Activated CD4-positive, alpha-beta T cell treated with anti-CD3 and anti-CD28 coated beads for 24 hours (primary cell): Measurements from ENCODE around the gene SBNO2.

Source experiments
- DNase-seq, 2 donors: peaks; one replicate each; pipeline ENCODE4 v3.0.0-alpha.2; 2020; ENCODE audit warnings: low read depth in 2 of 2

The SBNO2 gene

DNA sequence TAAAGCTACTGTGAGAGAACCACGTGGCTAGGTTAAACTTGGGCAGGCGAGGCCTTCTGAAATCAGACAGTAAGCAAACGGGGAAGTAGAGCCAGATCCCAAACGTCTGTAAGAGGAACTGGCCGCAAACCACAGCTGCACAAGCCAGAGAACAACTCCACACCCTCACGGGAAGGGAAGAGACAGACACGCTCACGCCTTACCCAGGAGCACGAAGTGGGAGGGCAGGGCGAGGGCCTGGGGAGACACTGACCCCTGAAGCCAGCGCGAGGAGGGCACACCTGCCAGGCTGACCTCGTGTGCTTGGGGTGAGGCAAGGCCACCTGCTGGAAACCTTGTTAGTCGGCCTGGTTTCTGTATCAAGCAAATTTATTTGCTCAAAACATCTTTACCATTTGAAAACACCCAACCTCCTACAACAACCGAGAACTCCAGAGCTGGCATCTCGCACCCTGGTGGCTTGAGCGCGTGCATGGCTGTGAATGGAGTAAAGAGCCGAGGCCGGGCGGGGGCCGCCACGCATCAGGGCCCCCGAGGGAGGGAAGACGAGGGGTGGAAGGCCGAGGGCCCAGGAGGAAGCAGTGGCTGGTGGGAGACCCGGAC, 86.2 kb downstream of the SBNO2 start:
- no peak for DNase-seq

DNA sequence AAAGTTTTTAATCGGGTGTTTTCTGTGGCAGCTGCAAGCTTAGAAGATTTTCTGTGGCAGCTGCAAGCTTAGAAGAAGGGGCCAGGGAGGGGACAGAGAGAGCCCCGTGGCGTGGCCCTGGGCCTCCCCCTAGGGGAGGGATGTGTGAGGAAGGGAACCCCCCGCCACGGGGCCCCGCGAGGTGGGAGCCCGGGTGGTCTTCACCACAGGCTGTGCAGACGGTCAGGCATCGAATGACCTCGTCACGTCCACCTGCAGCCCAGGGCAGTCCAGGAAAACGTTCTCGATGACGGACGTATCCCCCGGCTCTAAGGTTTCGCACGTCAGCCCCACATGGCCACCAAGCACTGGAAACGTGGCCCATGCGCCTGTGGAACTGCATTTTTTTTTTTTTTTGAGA, 87.5 kb downstream of the SBNO2 start:
- no peak for DNase-seq

DNA sequence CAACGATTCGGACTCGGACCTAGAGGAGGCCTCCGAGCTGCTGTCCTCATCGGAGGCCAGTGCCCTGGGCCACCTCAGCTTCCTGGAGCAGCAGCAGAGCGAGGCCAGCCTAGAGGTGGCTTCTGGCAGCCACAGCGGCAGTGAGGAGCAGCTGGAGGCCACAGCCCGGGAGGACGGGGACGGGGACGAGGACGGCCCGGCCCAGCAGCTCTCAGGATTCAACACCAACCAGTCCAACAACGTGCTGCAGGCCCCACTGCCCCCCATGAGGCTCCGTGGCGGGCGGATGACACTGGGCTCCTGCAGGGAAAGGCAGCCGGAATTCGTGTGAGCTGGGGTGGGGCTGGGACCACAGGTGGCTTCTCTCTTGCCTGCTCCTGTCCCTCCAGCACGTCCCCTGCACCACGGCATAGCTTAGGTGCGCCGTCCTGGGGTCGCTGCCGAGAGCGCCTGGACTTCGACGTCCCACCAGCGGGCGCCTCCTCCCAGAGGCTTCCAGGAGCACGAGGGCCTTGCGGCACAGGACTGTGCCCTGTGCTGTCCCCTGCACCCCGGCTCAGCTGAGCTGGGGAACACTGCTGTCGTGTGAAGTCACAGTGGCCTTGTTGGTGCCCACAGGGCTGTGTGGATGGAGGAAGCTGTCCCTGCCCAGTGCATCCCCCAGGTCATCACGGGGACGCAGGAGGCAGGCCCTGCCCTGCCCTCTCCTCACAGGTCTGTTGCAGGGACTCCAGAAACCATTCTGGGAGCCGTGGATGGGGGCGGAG, 88.2 kb downstream of the SBNO2 start:
- no peak for DNase-seq

DNA sequence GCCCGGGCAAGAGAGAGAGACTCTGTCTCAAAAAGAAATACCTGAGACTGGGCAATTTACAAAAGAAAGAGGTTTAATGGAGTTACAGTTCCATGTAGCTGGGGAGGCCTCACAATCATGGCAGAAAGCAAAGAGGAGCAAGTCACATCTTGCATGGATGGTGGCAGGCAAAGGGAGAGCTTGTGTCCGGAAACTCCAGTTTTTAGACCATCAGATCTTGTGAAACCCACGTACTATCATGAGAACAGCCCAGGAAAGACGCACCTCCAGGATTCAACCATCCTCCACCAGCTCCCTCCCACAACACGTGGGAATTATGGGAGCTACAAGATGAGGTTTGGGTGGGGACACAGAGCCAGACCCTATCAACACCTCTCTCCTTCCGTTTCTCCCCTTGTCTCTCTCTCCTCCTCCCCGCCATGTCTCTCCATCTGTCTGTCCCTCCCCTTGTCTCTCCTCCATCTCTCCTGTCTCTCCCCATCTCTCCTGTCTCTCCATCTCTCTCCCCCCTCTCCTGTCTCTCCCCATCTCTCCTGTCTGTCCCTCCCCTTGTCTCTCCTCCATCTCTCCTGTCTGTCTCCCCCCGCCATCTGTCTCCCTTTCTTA, 88.9 kb downstream of the SBNO2 start:
- DNase-seq, result no peak

DNA sequence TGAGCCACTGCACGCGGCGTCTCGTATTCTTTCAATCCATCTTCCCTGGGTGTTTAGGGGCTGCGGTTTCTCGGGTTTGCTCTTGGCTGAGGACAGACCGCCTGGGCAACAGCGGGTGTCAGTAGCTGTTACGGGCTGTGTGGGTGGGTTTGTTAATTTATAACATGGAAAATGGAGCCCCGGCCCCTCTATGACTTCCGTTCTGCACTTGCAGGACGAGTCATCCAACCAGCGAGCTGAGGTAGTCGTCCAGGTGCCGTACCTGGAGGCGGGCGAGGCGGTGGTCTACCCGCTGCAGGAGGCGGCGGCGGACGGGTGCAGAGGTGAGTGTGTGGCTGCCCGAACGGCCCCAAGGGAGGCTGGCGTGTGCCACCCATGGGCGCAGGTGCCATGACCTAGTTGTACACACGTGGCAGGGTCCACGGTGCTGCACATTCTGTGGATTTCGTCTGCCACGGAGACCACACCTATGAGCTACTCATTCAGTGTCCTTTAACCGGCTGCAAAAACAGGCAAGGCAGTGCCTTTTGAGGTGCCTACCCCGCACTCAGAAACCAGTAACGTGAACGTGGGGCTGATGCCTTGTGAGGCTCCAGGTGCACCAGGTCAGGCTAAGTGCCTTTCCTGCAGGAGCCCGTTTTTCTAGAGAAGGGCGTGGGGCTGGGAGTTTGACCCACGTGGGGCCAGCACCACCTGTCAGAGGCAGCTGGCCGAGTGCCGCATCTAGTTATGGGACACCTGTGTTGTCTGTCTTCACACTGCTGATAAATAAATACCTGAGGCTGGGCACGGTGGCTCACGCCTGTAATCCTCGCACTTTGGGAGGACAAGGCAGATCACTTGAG, 89.8 kb downstream of the SBNO2 start:
- DNase-seq, result no peak

DNA sequence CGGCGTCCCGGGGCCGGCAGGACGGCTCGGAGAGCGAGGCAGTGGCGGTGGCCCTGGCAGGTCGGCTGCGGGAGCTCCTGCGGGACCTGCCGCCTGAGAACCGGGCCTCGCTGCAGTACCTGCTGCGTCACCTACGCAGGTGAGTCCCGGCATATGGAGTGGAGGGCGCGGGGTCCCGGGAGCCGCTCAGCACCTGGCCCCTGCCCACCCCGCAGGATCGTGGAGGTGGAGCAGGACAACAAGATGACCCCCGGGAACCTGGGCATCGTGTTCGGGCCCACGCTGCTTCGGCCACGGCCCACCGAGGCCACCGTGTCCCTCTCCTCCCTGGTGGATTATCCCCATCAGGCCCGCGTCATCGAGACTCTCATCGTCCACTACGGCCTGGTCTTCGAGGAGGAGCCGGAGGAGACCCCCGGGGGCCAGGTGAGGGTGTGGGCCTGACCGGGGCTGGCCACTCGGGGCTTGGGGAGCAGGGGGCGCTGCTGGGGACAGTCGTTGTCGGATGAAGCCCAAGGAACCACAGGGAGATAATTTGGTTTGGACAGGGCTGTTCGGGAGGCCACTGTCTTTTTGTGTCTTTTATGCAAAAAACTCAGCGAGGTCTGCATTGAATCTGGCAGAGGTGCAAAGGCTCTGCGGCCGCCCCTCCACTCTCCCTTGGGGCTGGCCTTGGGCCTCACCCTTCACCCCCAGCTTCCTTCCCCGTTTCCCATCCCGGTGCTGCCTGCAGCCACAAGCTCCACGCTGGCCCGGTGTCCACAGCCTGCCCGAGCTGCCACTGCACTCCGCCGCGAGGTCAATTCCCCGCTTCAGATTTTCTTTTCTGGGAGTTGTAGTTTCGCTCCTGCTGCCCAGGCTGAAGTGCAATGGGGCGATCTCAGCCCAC, 90.9 kb downstream of the SBNO2 start:
- DNase-seq, result no peak

DNA sequence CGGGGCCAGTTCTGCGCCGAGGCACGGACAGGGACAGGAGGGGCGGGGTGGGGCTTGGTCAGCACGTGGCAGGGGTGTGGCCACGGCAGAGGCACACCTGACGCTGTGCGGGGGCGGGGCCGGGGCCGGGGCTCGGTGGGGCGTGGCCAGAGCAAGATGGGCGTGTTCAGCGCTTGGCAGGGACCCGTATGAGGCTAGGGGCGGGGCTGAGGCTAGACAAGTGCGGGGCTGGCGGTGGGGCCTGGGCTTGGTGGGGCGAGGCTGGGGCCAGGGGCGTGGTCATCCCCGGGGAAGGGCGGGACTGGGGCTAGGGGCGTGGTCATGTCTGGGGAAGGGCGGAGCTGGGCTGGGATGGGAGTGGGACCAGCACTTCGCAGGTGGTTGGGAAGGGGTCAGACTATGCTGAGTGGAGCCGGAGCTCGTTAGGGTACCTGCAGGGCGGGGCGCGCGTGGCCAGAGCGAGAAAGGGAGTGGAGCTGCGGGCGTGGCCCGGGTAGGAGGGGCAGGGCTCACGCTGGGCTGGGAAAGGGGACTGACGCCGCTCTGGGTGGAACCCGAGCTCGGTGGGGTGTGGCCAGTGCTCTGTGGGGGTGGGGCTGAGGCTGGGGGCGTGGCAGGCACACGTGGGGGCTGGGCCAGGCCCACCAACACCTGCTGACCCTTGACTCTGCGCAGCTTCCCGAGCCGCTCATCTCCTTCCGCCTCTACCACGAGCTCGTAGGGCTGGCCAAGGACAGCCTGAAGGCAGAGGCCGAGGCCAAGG, 91.7 kb downstream of the SBNO2 start:
- peak in 1 of 2 donors; percentile 74 for DNase-seq

DNA sequence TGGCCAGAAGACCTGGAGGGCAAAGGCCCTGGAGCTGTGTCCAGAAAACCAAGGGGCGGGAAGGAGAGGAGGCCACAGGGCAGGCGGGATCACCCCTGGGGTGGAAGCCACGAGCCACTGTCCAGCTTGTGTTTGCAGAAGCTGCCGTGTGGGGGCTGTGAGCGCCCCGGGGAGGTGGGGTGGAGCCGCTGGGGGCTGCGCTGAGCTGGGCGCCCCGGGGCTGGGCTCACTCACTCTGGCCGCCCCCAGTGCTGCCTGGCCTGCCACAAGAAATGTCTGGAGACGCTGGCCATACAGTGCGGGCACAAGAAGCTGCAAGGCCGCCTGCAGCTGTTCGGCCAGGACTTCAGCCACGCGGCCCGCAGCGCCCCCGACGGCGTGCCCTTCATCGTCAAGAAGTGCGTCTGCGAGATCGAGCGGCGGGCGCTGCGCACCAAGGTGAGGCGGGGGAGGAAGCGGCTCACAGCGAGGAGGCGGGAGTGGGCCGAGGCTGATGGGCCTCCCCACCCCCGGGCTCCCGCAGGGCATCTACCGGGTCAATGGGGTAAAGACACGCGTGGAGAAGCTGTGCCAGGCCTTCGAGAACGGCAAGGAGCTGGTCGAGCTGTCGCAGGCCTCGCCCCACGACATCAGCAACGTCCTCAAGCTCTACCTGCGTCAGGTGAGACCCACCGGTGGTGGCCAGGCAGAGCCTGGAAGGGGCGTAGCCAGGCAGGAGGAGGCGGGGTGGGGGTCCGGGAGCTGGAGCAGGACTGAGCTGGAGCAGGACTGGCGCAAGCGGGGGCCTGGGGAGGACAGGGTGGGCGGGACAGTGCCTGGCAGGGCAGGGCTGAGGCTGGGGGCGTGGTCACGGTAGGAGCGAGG, 92.5 kb downstream of the SBNO2 start:
- DNase-seq, result no peak

DNA sequence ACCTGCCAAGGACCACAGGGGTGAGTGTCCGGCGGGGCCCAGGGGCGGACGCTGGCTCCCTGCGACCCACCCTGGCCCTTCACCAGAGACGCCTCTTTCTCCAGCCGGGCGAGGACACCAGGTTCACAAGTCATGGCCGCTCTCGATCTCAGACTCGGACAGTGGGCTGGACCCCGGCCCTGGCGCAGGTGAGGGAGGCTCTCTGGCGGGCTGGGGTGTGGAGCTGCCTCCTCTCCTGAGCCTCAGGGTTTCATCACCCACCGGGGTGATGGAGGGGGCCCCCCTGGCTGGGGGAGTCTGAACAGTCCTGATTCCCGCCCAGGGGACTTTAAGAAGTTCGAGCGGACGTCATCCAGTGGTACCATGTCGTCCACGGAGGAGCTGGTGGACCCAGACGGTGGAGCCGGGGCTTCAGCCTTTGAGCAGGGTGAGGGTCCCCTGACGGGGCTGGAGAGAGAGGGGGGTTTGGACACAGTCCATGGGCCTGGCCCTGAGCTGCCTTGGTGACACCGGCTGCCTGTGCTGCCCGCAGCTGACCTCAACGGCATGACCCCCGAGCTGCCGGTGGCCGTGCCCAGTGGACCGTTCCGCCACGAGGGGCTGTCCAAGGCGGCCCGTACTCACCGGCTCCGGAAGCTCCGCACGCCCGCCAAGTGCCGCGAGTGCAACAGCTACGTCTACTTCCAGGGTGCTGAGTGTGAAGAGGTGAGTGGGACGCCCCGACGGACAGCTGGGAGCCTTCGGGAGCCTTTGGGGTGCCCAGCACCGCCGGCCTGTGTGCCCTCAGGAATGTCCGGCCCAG, 93.5 kb downstream of the SBNO2 start:
- DNase-seq, result no peak

DNA sequence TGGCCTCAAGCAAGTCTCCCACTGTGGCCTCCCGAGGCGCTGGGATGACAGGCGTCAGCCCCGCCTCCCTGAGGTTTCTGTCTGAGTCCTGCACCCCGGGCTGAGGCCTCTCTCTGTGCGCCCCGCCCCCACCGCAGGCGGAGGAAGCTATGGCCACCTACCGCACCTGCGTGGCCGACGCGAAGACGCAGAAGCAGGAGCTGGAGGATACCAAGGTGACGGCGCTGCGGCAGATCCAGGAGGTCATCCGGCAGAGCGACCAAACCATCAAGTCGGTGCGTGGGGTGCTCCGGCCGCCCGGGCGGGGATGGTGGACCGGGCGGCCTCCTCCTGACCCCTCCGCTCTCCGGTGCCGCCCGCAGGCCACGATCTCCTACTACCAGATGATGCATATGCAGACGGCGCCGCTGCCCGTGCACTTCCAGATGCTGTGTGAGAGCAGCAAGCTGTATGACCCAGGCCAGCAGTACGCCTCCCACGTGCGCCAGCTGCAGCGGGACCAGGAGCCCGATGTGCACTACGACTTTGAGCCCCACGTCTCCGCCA, 94.4 kb downstream of the SBNO2 start:
- peak in 1 of 2 donors; percentile 76 for DNase-seq

DNA sequence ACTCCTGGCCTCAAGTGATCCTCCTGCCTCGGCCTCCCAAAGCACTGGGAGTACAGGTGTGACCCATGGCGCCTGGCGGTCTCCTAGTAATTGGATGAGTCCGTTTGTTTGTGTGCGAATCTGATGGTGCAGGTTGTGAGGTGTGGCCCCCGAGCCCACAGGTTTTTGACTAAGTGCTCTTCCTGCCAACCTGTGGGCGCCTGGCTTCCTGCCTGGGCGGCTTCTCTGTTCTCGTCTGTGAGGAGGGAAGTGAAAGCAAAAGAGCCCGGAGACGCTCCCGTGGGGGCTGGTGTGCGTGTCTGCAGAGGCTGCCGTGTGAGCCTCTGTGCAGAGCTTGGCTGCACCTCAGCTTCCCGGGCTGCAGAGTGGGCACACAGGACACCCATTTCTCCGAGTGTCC, 97.1 kb downstream of the SBNO2 start:
- peak; percentile 83 to 85 for DNase-seq

DNA sequence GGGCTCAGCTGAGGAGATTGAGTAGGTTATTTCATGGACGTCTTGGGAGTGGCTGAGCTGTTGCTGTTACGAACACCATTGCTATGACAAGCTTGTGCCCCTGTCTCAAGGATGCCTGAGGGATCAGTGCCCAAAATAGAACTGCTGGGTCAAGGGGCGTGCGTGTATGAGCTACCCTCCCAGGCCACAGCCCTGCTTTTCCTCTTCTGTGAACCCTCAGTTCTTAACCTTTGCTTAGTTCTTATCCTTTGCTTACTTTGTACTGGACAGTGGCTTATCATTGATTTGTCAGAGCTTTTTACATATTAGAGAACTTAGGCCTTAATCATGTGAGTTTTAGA, 98.1 kb downstream of the SBNO2 start:
- no peak for DNase-seq

DNA sequence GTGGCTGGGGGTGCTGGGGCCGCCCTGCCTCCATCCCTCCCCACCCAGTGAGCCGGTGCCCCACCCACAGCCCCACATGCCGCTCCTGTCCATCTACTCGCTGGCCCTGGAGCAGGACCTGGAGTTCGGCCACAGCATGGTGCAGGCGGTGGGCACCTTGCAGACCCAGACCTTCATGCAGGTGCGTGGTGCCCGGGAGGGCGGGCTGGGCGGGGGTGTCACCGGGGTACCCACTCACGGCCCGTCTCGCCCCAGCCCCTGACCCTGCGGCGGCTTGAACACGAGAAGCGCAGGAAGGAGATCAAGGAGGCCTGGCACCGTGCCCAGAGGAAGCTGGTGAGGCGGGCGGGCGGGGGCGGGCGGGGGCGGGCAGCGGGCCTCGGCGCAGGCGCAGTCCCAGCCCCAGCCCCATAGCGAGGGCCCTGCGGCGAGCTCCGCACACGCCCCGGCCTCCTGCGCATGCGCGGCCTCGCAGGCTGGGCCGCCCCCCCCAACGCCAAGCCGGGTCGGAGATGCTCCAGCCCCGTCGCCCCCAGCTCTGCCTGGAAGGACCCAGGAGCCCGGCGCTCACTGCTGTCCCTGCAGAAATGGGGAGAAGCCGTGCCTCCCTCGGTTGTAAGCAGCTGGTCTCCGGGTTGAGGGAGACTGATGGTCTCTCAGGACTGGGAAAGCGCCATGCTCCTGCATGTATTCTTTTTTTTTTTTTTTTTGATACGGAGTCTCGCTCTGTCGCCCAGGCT, 99.4 kb downstream of the SBNO2 start:
- peak; percentile 70 to 79 for DNase-seq

DNA sequence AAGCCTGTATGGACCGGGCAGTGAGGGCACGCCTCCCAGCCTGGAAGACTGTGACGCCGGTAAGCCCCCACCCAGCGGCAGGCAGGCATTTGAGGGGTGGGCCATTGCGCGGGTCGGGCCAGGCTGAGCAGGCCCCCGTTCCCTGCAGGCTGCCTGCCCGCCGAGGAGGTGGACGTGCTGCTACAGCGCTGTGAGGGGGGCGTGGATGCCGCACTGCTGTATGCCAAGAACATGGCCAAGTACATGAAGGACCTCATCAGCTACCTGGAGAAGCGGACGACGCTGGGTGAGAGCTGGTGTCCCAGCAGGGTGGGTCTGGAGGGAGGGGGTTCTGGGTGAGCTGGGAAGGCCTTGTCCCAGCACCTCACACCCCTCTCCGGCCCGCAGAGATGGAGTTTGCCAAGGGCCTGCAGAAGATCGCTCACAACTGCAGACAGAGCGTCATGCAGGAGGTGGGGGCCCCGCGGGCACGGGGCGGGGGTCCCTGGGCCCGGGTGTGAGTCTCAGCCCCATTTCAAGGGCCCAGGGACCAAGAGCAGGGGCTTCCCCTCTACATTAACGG, 100.0 kb downstream of the SBNO2 start:
- no peak for DNase-seq

DNA sequence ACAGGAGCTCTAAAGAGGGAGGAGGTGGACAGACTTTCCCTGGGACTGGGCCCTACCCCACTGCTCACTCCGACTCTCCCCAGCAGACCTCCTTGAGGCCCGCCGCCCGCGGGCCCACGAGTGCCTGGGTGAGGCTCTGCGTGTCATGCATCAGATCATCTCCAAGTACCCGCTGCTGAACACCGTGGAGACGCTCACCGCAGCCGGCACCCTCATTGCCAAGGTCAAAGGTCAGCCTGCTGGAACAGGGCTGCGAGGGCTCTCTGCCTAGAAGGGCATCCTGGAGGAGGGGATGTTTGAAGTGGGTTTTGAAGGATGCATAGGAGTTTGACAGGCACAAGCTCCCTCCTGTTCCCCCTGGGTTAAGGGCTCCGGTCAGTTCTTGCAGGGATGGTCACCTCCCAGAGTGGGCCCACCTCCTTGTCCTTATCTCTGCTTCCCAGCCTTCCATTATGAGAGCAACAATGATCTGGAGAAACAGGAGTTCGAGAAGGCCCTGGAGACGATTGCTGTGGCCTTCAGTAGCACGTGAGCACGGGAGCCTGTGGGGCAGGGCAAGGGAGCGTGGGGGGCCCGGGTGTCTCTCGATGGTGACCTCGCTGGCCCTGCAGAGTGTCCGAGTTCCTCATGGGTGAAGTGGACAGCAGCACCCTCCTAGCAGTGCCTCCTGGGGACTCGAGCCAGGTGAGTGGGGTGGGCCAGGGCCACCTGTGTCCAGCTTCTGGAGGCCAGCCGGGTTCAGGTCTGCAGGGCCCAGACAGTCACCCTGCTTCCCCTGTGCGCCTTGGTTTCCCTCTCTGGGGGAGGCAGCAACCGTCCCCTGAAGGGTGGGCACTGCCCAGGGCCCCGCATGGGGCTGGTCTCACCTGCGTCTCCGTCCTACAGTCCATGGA, 100.8 kb downstream of the SBNO2 start:
- no peak for DNase-seq

DNA sequence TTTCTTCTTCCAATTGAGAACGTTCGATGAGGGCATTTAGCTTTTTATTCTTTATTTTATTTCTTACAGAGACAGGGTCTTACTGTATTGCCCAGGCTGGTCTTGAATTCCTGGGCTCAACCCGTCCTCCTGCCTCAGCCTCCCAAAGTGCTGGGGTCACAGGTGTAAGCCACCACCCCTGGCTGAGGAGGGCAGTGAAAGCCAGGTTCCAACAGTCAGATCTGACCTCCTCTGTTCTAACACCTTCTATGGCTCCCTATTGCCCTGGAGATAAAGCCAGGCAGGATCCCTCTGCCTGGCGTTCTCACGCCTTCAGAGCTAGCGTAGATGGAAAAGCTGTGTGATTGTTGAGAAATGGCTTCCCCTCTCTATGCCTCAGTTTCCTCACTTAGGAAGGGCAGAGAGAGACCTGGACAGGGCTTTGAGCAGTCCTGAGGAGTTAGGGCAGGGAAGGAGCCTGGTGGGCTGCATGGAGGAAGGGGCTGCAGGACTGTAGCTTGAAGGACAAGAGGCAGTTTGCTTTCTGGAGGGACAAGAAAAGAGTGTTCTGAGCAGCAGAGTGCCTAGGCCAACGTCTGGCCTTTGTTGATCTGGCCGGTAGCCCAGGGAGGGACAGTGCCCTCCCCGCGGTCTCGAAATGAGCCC, 101.6 kb downstream of the SBNO2 start:
- DNase-seq, result no peak
